DND-41 (cell line): ENCODE results near the gene TJP2.

Source experiments
- CTCF ChIP-seq: IDR thresholded peaks from 2 replicates; pipeline ENCODE4 v1.5.1; 2012; ENCODE audit warnings: borderline replicate concordance, low read length, moderate library complexity, mild to moderate bottlenecking; ENCODE audit not compliant: poor library complexity, severe bottlenecking; ENCODE audit errors: extremely low read depth
- EZH2 ChIP-seq: IDR thresholded peaks from 3 replicates; pipeline ENCODE4 v1.6.1; 2012; ENCODE audit warnings: borderline replicate concordance, low read depth, mild to moderate bottlenecking, moderate library complexity, low read length, inconsistent platforms; ENCODE audit not compliant: severe bottlenecking

GRCh38 chr9:69153707-69154521, 20.2 kb upstream of the TJP2 start:
- no peak for TF ChIP-seq EZH2
- TF ChIP-seq CTCF: no peak
